Measurements from ENCODE around the gene TBX6.

The TBX6 gene

DNA sequence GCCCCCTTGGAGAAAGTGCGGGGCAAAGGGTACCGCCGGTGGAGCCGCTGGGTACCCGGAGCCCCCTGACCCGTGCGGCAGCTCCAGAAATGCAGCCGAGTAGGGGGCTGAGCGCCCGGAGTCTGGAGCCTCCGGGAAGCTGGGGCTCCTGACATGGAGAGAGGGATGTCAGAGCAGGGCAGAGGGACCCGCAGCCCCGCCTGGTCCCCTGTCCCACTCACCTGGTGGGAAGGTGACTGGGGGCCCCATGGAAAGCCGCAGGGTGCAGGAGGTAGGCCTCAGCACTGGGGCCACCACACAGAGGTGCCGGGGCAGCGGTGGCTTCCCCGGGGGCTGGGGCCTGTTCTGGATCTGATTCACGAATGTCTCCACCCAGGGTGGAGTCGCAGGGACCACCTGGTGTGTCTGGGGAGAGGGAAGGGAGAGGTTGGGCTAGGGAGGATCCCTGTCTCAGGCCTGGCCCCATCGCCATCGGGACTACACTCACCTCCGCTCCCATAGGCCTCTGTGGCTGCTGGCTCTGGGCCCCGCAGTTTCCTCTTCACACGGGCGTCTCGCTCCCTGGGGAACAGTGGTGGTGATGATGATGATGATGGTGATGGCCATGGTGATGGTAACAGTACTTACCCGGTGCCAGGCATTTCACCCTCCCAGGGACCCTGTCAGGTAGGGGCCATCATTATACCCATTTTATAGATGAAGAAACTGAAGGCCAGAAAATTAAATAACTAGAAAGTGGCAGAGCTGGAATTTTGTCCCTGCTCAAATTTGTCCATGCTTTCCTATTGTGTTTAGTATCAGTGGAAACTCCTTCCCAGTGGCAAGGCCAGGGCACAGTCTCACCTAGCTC is 5.2 kb downstream of the TBX6 start:
- no peak for DNase-seq

DNA sequence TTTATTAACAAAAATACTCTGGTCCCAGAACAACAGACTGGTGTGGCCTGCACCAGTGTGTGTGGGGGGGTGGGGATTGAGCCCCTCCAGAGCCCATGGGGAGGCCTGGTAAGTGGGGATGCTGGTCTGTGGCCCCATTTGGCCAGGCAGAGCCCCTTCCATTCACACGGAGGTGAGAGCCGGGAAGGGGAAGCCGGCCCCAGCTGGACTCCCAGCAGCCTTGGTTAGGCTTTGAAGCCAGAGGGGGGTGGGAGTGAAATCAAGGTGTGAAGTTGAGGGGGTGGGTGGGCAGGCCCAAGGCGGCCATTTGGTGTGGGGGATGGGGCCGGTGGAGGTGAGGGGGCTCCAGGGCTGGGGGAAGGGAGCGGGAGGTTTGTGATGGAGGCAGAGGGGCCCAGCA is 5.9 kb downstream of the TBX6 start:
- DNase-seq, result no peak

DNA sequence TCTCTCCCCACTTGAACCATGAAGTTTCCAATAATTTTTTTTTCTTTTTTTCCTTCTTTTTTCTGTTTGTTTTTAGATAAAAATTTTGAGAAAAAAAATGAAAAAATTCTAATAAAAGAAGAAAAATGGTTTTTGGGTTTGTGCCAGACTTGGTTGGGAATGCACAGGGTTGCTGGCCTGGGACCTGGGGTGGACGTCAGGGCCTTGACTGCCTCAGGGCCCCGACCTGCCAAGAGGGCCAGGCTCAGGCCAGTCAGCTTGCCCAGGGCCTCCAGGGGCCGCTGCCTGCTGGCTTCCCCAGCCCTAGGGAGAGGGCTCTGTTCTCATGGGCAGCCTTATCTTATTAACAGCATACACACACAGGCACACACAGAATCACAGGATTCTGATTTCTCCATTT is 6.5 kb downstream of the TBX6 start:
- no peak for DNase-seq

DNA sequence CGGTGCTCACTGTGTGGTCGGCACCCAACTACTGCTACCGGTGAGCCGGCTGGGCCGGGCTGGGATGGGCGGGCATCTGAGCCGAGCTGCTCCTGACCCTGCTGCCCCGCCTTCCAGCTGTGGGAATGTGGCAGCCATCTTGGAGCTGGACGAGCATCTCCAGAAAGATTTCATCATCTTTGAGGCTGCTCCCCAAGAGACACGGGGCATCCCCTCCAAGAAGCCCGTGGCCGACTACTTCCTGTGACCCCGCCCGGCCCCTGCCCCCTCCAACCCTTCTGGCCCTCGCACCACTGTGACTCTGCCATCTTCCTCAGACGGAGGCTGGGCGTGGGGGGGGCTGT is 6.9 kb downstream of the TBX6 start:
- DNase-seq, result no peak

- DNase-seq, result no peak
These were observed 7.5 kb downstream of the TBX6 start for GRCh38 chr16:30084096-30084815.

- no peak for DNase-seq
These were observed 8.3 kb downstream of the TBX6 start for GRCh38 chr16:30083216-30084055.

DNA sequence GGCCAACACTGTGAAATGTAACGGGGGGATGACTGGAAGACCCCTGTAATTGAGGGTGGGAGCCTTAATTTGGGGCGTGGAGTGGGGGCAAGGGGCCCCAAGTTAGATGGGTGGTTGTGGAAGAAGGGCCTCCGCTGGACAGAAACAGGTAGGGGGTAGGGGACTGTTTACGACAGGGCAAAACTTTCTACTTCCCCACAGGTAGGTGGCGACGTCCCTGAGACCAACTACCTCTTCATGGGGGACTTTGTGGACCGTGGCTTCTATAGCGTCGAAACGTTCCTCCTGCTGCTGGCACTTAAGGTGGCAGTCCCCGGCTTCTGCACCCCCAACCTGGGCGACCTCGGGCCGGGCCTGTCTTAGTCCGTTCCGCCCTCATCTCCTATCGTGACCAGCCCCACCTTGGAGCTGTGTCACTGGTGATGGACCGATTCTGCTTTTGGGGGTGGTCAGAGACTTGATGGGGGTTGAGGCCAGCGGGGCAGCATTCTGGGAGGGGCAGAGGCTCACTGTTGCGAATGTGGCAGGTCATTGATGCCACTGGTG is 9.1 kb downstream of the TBX6 start:
- DNase-seq, result no peak

- DNase-seq, result no peak
These were observed 12.2 kb downstream of the TBX6 start for GRCh38 chr16:30079480-30079879.

GRCh38 chr16:30078744-30079143 is 13.0 kb downstream of the TBX6 start:
- DNase-seq, result no peak

DNA sequence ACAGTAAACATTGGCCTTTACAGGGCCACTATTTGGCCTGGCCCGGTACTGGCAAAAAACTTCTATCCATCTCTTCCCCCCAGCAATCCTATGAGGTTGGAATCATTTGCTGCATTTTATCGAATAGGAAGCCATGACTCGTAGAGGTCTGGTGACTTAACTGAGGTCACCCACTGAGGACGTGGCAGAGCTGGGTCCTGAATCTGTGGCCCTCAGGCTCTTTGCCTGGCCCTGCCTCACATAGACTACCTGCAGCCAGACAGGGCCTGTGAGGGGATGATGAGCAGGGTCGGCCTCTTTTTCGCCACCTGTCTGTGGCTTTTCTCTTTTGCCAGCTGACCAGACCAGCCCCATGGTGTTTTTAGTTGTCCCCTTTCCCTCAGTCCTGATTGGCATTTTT is 14.1 kb downstream of the TBX6 start:
- no peak for DNase-seq

DNA sequence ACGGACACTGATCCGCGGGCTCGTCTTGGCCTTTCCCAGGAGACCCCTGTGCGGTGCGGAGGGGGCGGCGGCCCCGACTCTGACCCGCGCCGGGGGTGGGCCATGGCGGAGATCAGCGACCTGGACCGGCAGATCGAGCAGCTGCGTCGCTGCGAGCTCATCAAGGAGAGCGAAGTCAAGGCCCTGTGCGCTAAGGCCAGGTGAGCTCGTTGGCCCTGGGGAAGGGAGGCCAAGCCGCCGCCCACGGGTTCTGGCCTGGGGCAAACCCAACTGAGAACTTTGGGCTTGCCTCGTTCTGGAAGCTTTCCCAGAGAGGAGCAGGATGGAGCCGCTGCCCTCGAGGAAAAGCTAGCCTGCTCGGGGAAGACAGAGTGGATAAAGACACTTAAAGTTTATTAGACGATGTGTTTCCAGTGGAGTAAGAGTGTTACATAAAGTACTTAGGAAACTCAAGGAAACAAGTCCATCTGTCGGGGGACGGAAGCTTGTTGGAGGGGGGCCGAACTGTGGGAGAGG is 15.4 kb downstream of the TBX6 start:
- no peak for DNase-seq

DNA sequence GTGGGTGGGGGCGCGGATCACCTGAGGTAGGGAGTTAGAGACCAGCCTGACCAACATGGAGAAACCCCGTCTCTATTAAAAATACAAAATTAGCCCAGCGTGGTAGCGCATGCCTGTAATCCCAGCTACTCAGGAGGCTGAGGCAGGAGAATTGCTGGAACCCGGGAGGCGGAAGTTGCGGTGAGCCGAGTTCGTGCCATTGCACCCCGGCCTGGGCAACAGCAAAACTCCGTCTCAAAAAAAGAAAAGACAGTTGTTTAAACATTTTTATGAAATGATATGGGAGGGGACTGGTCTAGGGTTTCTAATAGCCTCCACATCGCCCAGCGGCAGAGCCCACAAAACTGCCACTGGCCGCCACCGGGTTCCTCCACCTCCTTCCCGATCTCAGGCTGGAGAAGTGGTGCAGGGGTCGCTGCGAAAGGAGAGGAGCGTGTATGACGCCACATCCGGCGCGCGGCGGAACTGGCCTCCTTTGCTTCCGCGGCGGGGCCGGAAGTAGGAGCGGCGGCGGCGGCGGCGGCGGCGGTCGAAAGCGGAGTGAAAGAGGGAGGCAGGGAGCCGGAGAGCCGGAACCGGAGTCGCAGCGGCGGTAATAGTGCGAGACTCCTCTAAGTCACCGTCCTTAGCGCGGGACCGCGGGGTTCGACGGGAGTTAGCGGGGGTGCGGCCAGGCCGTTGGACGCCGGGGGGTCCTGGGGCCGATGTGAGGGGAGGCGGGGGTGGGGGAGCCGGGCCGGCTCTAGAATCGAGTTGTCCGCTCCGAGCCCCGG is 16.0 kb downstream of the TBX6 start, which contains the start of gene PPP4C:
TSS of gene PPP4C (plus strand) at position 492 of the 773 bp plus-strand sequence. CDS start 384 bp downstream, outside the sequence.
- peak; percentile 92 for DNase-seq

DNA sequence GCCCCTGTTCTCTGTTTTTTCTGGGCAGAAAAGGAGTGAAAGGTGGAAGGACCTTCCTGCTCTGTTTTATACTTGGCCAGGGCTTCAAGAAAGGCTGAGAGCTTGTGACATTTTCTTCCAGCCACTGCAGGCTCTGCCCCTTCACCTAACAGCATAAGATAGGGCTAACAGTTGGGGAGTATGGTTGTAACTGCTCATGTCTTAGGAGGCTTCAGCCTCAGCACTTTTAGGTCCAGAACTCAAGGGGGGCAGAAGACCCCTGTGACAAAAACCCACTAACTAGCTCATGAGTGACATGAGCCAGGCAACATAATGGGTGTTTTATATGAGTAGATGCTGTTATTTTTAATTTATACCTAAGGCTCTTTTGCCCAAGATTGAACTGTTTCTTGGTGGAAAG is 21.2 kb downstream of the TBX6 start:
- no peak for DNase-seq

DNA sequence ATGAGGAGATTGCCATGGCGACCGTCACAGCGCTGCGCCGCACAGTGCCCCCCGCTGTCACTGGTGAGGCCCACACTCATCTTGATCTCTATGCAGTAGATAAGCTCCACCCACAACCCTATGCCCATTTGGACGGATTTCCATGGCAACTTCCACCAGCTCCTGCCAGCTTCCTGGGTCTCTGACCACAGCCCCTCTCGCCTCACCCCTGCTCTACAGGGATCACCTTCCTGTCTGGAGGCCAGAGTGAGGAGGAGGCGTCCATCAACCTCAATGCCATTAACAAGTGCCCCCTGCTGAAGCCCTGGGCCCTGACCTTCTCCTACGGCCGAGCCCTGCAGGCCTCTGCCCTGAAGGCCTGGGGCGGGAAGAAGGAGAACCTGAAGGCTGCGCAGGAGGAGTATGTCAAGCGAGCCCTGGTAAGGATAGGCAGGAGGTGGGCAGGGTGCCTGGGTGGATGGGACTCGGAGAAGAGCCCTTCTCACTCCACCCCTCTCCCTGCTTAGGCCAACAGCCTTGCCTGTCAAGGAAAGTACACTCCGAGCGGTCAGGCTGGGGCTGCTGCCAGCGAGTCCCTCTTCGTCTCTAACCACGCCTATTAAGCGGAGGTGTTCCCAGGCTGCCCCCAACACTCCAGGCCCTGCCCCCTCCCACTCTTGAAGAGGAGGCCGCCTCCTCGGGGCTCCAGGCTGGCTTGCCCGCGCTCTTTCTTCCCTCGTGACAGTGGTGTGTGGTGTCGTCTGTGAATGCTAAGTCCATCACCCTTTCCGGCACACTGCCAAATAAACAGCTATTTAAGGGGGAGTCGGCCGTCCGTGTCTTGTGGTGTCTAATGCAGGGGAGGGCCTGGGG is 21.9 kb downstream of the TBX6 start:
- DNase-seq, result no peak

DNA sequence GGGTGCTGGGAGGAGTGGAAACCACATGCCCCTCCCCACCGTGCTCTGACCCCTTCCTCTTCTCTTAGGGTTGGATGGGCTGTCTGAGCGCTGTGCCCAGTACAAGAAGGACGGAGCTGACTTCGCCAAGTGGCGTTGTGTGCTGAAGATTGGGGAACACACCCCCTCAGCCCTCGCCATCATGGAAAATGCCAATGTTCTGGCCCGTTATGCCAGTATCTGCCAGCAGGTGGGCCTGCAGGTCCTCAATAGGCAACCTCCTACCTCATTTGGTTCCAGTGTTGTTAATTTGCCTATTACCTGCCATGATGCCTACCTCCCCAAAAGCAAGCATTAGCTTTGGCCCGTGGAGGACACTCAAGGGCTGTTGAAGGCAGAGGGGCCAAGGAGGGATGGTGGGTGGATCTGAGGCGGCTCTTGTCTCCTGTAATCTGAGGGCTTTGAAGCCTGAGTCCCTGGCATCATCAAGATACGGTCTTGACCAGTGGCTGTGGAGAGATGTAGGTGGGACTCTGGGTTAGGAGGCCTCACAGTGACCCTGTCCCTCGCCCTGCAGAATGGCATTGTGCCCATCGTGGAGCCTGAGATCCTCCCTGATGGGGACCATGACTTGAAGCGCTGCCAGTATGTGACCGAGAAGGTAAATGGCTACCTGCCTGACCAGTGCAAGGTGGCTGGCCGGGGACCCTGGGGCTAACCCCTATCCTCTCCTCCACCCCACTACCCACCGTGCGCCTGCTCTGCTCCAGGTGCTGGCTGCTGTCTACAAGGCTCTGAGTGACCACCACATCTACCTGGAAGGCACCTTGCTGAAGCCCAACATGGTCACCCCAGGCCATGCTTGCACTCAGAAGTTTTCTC is 22.7 kb downstream of the TBX6 start:
- peak; percentile 60 for DNase-seq

DNA sequence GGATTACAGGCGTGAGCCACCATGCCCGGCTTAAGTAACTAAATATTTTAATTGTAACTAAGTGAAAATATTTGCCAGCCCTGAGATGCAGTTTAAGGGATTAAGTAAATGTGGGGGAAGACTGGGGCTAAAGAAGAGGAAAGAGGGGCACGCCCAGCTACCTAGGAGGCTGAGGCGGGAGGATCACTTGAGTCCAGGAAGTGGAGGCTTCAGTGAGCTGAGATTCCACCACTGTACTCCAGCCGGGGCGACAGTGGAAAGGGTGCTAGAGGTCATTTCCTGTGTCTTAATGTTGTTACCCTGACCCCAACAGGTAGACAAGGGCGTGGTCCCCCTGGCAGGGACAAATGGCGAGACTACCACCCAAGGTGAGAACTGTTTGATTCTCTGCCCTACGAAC is 23.4 kb downstream of the TBX6 start:
- no peak for DNase-seq

DNA sequence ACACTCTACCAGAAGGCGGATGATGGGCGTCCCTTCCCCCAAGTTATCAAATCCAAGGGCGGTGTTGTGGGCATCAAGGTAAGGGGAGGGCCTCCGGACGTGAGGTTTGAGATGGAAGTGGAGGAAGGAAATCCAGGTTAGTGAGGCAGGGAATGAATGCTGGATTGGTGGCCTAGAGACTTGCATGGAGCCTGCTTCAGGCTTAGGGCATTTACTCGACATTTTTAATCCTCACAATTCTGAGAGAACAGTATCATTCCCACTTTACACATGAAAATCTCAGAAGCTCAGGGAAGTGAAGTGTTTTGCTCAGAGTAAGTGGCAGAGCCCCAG is 24.2 kb downstream of the TBX6 start:
- DNase-seq, result no peak

DNA sequence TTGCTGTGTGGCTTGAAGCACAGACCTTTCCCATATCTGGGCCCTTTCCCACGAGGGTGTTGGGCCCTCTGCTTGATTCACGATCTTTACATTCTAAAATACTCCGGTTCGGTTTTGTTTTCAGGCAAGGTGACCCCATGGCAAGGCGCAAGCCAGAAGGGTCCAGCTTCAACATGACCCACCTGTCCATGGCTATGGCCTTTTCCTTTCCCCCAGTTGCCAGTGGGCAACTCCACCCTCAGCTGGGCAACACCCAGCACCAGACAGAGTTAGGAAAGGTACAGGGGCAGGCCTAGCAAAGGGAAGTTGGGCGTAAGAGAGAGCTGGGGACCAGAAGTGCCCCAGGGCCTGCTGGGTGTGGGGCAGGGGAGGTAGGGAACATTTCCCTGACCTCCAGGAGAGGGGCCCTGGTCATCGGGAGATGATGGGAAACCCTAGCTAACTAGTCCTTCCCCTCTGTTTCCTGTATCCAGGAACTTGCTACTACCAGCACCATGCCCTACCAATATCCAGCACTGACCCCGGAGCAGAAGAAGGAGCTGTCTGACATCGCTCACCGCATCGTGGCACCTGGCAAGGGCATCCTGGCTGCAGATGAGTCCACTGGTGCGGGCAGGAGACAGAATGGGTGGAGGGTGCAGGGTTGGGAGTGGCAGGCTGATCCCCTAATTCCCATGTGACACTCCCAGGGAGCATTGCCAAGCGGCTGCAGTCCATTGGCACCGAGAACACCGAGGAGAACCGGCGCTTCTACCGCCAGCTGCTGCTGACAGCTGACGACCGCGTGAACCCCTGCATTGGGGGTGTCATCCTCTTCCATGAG is 24.8 kb downstream of the TBX6 start:
- DNase-seq, result no peak
